HEK293T (cell line): ENCODE data around the gene PTGR1.

Experiments used
- ARNT ChIP-seq: fragments of 450-650 bp; IDR thresholded peaks from 2 replicates; pipeline ENCODE4 v1.6.1; 2017; ENCODE audit warnings: mild to moderate bottlenecking
- BHLHE40 ChIP-seq: fragments of 450-650 bp; IDR thresholded peaks from 2 replicates; pipeline ENCODE4 v1.6.1; 2016; ENCODE audit warnings: mild to moderate bottlenecking, moderate library complexity, borderline replicate concordance
- ELF4 ChIP-seq: fragments of 450-650 bp; IDR thresholded peaks from 2 replicates; pipeline ENCODE4 v1.6.1; 2017; ENCODE audit warnings: antibody characterized with exemption
- FOXA1 ChIP-seq: fragments of 450-650 bp; IDR thresholded peaks from 2 replicates; pipeline ENCODE4 v1.6.1; 2016; ENCODE audit warnings: mild to moderate bottlenecking
- FOXK2 ChIP-seq: fragments of 450-650 bp; IDR thresholded peaks from 2 replicates; pipeline ENCODE4 v1.6.1; 2016; ENCODE audit warnings: mild to moderate bottlenecking
- FOXM1 ChIP-seq: fragments of 450-650 bp; IDR thresholded peaks from 2 replicates; pipeline ENCODE4 v1.6.1; 2017; ENCODE audit warnings: mild to moderate bottlenecking, borderline replicate concordance
- HDGF ChIP-seq: fragments of 450-650 bp; IDR thresholded peaks from 2 replicates; pipeline ENCODE4 v1.6.1; 2017; ENCODE audit warnings: antibody characterized with exemption, borderline replicate concordance
- NFRKB ChIP-seq: fragments of 450-650 bp; IDR thresholded peaks from 2 replicates; pipeline ENCODE4 v1.6.1; 2016; ENCODE audit warnings: mild to moderate bottlenecking, moderate library complexity
- SP1 ChIP-seq: fragments of 450-650 bp; IDR thresholded peaks from 2 replicates; pipeline ENCODE4 v1.6.1; 2017
- SUZ12 ChIP-seq: fragments of 450-650 bp; IDR thresholded peaks from 2 replicates; pipeline ENCODE4 v1.6.1; 2016; ENCODE audit warnings: mild to moderate bottlenecking
- TARDBP ChIP-seq: fragments of 450-650 bp; IDR thresholded peaks from 2 replicates; pipeline ENCODE4 v1.6.1; 2016
- ZNF384 ChIP-seq: fragments of 450-650 bp; IDR thresholded peaks from 2 replicates; pipeline ENCODE4 v1.6.1; 2016

GRCh38 chr9:111644195-111644772 is 44.8 kb upstream of the PTGR1 start:
- no peak for TF ChIP-seq ZNF384
- no peak for TF ChIP-seq HDGF
- no peak for TF ChIP-seq SUZ12
- TF ChIP-seq FOXK2 = no peak
- no peak for TF ChIP-seq ARNT
- TF ChIP-seq FOXA1 = no peak
- TF ChIP-seq NFRKB = no peak
- no peak for TF ChIP-seq SP1
- no peak for TF ChIP-seq ELF4
- TF ChIP-seq FOXM1 = no peak
- TF ChIP-seq BHLHE40 = no peak
- no peak for TF ChIP-seq TARDBP
